A549 (cell line): Measurements from ENCODE around the gene ZSCAN25.

Experiments
- CHD2 ChIP-seq: fragments of 150-350 bp; IDR thresholded peaks from 2 replicates; pipeline ENCODE4 v1.6.1; 2014; ENCODE audit warnings: low read length; ENCODE audit not compliant: partially characterized antibody
- CTCF ChIP-seq: fragments of >200 bp; sonication (Bioruptor Twin); formaldehyde crosslinking; IDR thresholded peaks from 3 replicates; pipeline ENCODE4 v1.5.1; 2016
- EP300 ChIP-seq, 2 experiments: fragments of >200 bp; sonication (Bioruptor Twin); formaldehyde crosslinking; IDR thresholded peaks; 2 replicates in 1 of 2; 3 replicates in 1 of 2; pipeline ENCODE4 v1.6.1; 2016 to 2017
- ESRRA ChIP-seq: fragments of 150-350 bp; IDR thresholded peaks from 2 replicates; pipeline ENCODE4 v1.6.1; 2014; ENCODE audit warnings: mild to moderate bottlenecking, low read length, borderline replicate concordance
- MAX ChIP-seq: IDR thresholded peaks from 2 replicates; pipeline ENCODE4 v1.6.1; 2012
- MAZ ChIP-seq: fragments of 150-350 bp; IDR thresholded peaks from 2 replicates; pipeline ENCODE4 v1.6.1; 2014; ENCODE audit warnings: antibody characterized with exemption, low read depth, low read length, borderline replicate concordance
- MYC ChIP-seq: IDR thresholded peaks from 2 replicates; pipeline ENCODE4 v1.6.1; 2012; ENCODE audit warnings: mild to moderate bottlenecking, inconsistent platforms, low read length, improper control_type of control experiment, borderline replicate concordance
- PHF8 ChIP-seq: fragments of 200-600 bp; sonication (generic); IDR thresholded peaks from 2 replicates; pipeline ENCODE4 v1.6.1; 2016; ENCODE audit warnings: low read depth, mild to moderate bottlenecking, antibody characterized with exemption, moderate library complexity, borderline replicate concordance
- POLR2A ChIP-seq: IDR thresholded peaks from 2 replicates; pipeline ENCODE4 v1.6.1; 2012; ENCODE audit warnings: mild to moderate bottlenecking, low read length
- REST ChIP-seq: fragments of 200-600 bp; sonication (generic); IDR thresholded peaks from 2 replicates; pipeline ENCODE4 v1.6.1; 2016; ENCODE audit warnings: antibody characterized with exemption, mild to moderate bottlenecking, moderate library complexity
- SMC3 ChIP-seq: fragments of >200 bp; sonication (Bioruptor Twin); formaldehyde crosslinking; IDR thresholded peaks from 3 replicates; pipeline ENCODE4 v1.6.1; 2018; ENCODE audit warnings: inconsistent platforms
- TP53 ChIP-seq: fragments of 250-450 bp; sonication (Bioruptor Pico); IDR thresholded peaks from 2 replicates; pipeline ENCODE4 v1.5.0; 2021; ENCODE audit warnings: mild to moderate bottlenecking, moderate library complexity
- TF ChIP-seq, protein P1 (sequence below): fragments of 150-350 bp; IDR thresholded peaks from 2 replicates; pipeline ENCODE4 v1.6.1; 2014; ENCODE audit warnings: low read depth, mild to moderate bottlenecking, low read length

GRCh38 chr7:99628471-99629465 lies 12.0 kb downstream of the ZSCAN25 start:
- TF ChIP-seq MAX (no peak), EP300 (IDR thresholded peaks at IDR 0.05) (no peak), POLR2A (no peak), REST (no peak), PHF8 (no peak), MYC (no peak), SMC3 (no peak), CTCF (no peak), MAZ (no peak), CHD2 (no peak), TP53 (CRISPR knock-in tag) (no peak), ESRRA (no peak)
- TF ChIP-seq, protein P1, sequence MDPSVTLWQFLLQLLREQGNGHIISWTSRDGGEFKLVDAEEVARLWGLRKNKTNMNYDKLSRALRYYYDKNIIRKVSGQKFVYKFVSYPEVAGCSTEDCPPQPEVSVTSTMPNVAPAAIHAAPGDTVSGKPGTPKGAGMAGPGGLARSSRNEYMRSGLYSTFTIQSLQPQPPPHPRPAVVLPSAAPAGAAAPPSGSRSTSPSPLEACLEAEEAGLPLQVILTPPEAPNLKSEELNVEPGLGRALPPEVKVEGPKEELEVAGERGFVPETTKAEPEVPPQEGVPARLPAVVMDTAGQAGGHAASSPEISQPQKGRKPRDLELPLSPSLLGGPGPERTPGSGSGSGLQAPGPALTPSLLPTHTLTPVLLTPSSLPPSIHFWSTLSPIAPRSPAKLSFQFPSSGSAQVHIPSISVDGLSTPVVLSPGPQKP = no peak
